ENCODE results near the gene HSP90AA1. TPM values are rescaled to one million over a fixed set of nuclear protein-coding genes. Genes with fewer than 3 reads are reported as not detected.

HSP90AA1 gene
- total RNA-seq, 2 experiments from 2014 or later, result 372 to 398 TPM

GRCh38 chr14:102034301-102034700, 52.5 kb downstream of the HSP90AA1 start:
- no peaks in the 10 kb centered on the region for H3K9me3 Mint-ChIP-seq
- H3K27me3 Mint-ChIP-seq, result no peaks in the 10 kb centered on the region
- peaks cover 1% of the 10 kb centered on the region for H3K4me1 Mint-ChIP-seq
- ATAC-seq (ENCODE audit: low read depth) (no peak), DNase-seq (no peak)
- H3K36me3 Mint-ChIP-seq, result peaks cover 36% of the 10 kb centered on the region
- H3K4me3 Mint-ChIP-seq, result no peak overlapping the region
- H3K27ac Mint-ChIP-seq, result no peak overlapping the region
- POLR2A ChIA-PET, result no interaction called here

DNA sequence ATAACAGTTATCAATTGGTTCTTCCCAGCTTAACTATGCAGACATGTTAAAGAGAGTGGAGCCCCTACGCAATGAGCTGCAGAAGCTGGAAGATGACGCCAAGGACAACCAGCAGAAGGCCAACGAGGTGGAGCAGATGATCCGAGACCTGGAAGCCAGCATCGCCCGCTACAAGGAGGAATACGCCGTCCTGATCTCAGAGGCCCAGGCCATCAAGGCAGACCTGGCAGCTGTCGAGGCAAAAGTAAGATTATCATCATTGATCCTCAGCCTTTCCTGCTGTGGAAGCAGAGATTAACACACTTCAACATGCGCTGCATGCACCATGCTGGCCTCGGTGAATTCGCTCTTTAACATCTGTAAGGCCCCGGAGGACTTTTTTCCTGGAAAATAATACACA, 53.6 kb downstream of the HSP90AA1 start:
- Mint-ChIP-seq H3K9me3 (no peaks in the 10 kb centered on the region), H3K27ac (no peak overlapping the region), H3K4me1 (peaks cover 2% of the 10 kb centered on the region), H3K27me3 (no peaks in the 10 kb centered on the region), H3K4me3 (no peak overlapping the region), H3K36me3 (peaks cover 36% of the 10 kb centered on the region)
- DNase-seq (no peak), ATAC-seq (ENCODE audit: low read depth) (no peak)
- POLR2A ChIA-PET, result no interaction called here

Other genes starting within 250 kb of the HSP90AA1 start
- gene DYNC1H1, start 122.5 kb downstream of the HSP90AA1 start, total RNA-seq, result 100 to 1,000 TPM; 287 to 316 TPM
- gene WDR20, start 52.9 kb upstream of the HSP90AA1 start, total RNA-seq, result 10 to 100 TPM; 38.6 to 38.8 TPM
- 1 to 10 TPM; 2.4 to 2.7 TPM for gene MOK, start 218.1 kb upstream of the HSP90AA1 start, total RNA-seq
- 10 to 100 TPM; 13.9 to 17.3 TPM for gene ZNF839, start 232.7 kb upstream of the HSP90AA1 start, total RNA-seq

All from activated naive CD8-positive, alpha-beta T cell treated with anti-CD3 and anti-CD28 coated beads, Interleukin-2, amount 10 ng/mL, durations not matched to agents 7 days and 5 days (primary cell).